ENCODE results near the gene MCMBP.

MCMBP gene

GRCh38 chr10:119860866-119861607 is 11.6 kb downstream of the MCMBP start (continued):
- TF ChIP-seq TOX (CRISPR knock-in tag; IDR thresholded peaks at IDR 0.05; ENCODE audit: borderline replicate concordance) (no peak), PPARA (CRISPR knock-in tag; IDR thresholded peaks at IDR 0.05; ENCODE audit: borderline replicate concordance) (no peak), TSHZ2 (CRISPR knock-in tag; IDR thresholded peaks at IDR 0.05) (no peak), ZC3H10 (CRISPR knock-in tag; IDR thresholded peaks at IDR 0.05) (no peak), SNAI2 (CRISPR knock-in tag; IDR thresholded peaks at IDR 0.05) (no peak), TCF4 (CRISPR knock-in tag; IDR thresholded peaks at IDR 0.05; ENCODE audit: borderline replicate concordance) (no peak), ESRRG (CRISPR knock-in tag; IDR thresholded peaks at IDR 0.05) (no peak)

- ATAC-seq: peak; percentile 71; the same call in 2 of the 3 replicates
- TF ChIP-seq ESRRG (CRISPR knock-in tag; IDR thresholded peaks at IDR 0.05): no peak
- TF ChIP-seq, protein P1, sequence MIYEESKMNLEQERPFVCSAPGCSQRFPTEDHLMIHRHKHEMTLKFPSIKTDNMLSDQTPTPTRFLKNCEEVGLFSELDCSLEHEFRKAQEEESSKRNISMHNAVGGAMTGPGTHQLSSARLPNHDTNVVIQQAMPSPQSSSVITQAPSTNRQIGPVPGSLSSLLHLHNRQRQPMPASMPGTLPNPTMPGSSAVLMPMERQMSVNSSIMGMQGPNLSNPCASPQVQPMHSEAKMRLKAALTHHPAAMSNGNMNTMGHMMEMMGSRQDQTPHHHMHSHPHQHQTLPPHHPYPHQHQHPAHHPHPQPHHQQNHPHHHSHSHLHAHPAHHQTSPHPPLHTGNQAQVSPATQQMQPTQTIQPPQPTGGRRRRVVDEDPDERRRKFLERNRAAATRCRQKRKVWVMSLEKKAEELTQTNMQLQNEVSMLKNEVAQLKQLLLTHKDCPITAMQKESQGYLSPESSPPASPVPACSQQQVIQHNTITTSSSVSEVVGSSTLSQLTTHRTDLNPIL (CRISPR knock-in tag; IDR thresholded peaks at IDR 0.05; ENCODE audit: low read depth): no peak
- TF ChIP-seq BACH2 (CRISPR knock-in tag; IDR thresholded peaks at IDR 0.05; ENCODE audit: borderline replicate concordance): no peak
- no peak for TF ChIP-seq PATZ1 (CRISPR knock-in tag; IDR thresholded peaks at IDR 0.05; ENCODE audit: borderline replicate concordance)
- TF ChIP-seq RARB (CRISPR knock-in tag; IDR thresholded peaks at IDR 0.05): no peak
- no peak for TF ChIP-seq TCF4 (CRISPR knock-in tag; IDR thresholded peaks at IDR 0.05; ENCODE audit: borderline replicate concordance)
- no peak for TF ChIP-seq GLIS3 (CRISPR knock-in tag; IDR thresholded peaks at IDR 0.05)
- no peak for TF ChIP-seq ZNF8 (CRISPR knock-in tag; IDR thresholded peaks at IDR 0.05)
- no peak for TF ChIP-seq ZNF565 (CRISPR knock-in tag; conservative IDR thresholded peaks at IDR 0.05; ENCODE audit: low read depth)
- TF ChIP-seq ZFP30 (CRISPR knock-in tag; IDR thresholded peaks at IDR 0.05): no peak
- TF ChIP-seq, protein P2, sequence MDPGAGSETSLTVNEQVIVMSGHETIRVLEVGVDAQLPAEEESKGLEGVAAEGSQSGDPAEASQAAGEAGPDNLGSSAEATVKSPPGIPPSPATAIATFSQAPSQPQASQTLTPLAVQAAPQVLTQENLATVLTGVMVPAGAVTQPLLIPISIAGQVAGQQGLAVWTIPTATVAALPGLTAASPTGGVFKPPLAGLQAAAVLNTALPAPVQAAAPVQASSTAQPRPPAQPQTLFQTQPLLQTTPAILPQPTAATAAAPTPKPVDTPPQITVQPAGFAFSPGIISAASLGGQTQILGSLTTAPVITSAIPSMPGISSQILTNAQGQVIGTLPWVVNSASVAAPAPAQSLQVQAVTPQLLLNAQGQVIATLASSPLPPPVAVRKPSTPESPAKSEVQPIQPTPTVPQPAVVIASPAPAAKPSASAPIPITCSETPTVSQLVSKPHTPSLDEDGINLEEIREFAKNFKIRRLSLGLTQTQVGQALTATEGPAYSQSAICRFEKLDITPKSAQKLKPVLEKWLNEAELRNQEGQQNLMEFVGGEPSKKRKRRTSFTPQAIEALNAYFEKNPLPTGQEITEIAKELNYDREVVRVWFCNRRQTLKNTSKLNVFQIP (CRISPR knock-in tag; IDR thresholded peaks at IDR 0.05; ENCODE audit: borderline replicate concordance, low read depth): no peak
- no peak for TF ChIP-seq OSR1 (CRISPR knock-in tag; IDR thresholded peaks at IDR 0.05)
- TF ChIP-seq ARNTL (CRISPR knock-in tag; IDR thresholded peaks at IDR 0.05; ENCODE audit: borderline replicate concordance, low read depth): no peak
Measured at GRCh38 chr10:119859420-119860258, 13.0 kb downstream of the MCMBP start.

GRCh38 chr10:119858063-119858462 is 14.6 kb downstream of the MCMBP start:
- TF ChIP-seq ZNF70 (CRISPR knock-in tag; IDR thresholded peaks at IDR 0.05): no peak
- TF ChIP-seq, protein P2 (CRISPR knock-in tag; IDR thresholded peaks at IDR 0.05; ENCODE audit: borderline replicate concordance, low read depth): no peak
- TF ChIP-seq ESRRG (CRISPR knock-in tag; IDR thresholded peaks at IDR 0.05): no peak
- no peak for ATAC-seq
